SHP77 (cell line): ENCODE data around the gene G6PD.
A peak's percentile ranks its signal among the peaks of the same experiment; 100 is the strongest.
"Not testable (repeated sequence)": the region's sequence is repeated elsewhere in the genome, so short reads cannot be mapped to it uniquely, and the experiment has no call there.

Experiments
- DNase-seq, 2 experiments: peaks; one replicate each; lab custom pipeline; 2025; lab: John Stamatoyannopoulos, UW

G6PD gene

GRCh38 chrX:154542723-154543424 lies 3.8 kb downstream of the G6PD start:
- peak; percentile 73 to 75 for DNase-seq

- peak; percentile 65 to 67 for DNase-seq
Measured at GRCh38 chrX:154541896-154542722, 4.5 kb downstream of the G6PD start.

- DNase-seq, result no peak
Measured at GRCh38 chrX:154541589-154541895, 5.1 kb downstream of the G6PD start.

- no peak for DNase-seq
Measured at GRCh38 chrX:154540897-154541535, 5.6 kb downstream of the G6PD start.

GRCh38 chrX:154540365-154540764 lies 6.3 kb downstream of the G6PD start:
- not testable (repeated sequence) for DNase-seq

DNA sequence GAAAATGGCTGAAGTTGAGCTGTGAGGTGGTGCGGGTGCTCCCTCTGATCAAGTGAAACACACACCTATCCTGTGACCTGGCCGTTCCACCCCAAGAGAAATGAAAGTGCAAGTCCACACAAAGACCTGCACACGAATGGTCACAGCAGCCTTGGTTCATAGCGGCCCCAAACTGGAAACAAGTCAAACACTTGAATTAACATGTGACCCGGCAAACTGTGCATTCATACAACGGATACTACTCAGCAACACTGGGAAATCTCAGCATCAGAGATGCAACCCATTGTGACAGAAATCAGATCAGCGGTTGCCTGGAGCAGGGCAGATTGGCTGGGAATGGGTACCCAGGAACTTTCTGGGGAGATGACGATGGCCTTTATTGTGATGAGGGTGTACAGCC lies 7.6 kb downstream of the G6PD start:
- DNase-seq, result no peak

DNA sequence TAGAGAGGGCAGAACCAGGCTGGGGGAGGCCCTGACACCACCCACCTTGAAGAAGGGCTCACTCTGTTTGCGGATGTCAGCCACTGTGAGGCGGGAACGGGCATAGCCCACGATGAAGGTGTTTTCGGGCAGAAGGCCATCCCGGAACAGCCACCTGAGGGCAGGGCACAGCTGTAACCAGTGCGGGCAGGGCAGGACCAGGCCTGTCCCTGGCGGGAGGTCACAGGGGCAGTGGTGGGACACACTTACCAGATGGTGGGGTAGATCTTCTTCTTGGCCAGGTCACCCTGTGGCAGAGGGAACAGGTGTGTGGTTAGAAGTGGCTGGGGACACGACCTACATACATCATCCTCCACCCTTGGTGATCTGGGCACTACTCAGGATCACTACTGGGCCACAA lies 10.8 kb downstream of the G6PD start:
- no peak for DNase-seq

DNA sequence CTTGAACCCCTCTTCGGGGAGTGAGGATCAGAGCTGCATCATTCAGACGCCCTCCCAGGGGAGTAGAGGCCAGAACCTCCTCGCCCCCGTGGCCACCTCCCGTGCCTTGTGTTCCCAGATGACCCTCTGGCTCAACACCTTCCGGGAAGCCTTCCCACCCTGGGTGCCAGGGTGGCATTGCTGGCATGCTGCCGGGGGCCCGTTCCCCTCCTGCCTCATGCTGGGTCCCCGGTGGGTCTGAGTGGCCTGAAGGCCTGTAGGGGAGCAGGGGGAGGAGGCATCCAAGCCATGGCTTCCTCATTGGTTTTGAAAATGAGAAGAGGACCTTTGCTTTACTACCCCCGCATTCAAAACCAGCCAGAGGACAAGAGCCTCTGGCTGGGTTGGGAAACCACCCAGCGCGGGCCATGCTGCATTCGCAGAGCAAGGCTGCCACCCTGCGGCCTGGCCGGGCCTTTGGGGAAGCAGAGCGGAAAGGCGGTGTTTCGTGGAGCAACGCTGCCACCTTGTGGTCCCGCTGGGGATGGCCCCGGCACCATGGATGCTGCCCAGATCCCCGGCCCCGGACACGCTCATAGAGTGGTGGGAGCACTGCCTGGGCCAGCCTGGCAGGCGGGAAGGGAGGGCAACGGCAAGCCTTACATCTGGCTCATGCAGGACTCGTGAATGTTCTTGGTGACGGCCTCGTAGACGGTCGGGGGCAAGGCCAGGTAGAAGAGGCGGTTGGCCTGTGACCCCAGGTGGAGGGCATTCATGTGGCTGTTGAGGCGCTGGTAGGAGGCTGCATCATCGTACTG lies 11.9 kb downstream of the G6PD start:
- peak; percentile 37 to 50 for DNase-seq

GRCh38 chrX:154532690-154533089 lies 14.0 kb downstream of the G6PD start:
- no peak for DNase-seq

DNA sequence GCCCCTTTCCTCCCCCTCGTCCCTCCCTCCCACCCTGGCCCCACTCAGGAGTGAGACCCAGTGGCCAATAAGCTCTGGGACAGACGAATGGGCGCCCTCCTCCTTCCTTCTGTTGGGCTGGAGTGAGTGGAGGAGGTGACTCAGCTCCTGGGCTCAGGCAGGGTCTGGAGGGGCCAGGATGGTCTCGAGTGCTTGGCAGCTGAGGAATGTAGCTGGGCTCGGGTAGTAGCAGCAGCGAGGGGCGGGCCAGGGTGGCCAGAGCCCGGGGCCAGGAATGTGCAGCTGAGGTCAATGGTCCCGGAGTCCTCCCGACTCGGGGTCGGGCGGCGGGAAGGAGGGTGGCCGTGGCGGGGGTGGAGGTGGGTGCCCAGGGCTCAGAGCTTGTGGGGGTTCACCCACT lies 15.0 kb downstream of the G6PD start:
- no peak for DNase-seq

DNA sequence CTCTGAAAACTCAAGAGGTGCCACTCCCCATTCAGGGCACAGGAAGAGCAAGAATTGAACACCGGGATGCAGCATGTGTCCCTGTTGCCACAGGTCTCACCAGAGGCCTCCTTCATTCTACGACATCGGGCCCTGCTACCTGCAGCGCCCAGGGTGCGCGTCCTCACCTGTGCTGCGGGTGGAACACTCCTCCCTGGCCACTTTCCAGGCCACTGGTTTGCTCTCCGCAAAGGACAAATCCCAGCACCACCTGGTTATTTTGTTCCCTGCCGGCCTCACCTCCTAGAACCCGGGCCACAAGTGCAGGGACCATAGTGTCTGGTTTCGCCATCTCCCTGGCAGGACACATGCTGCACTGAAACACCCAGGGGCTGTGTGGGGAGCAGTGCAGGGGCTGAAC lies 16.4 kb downstream of the G6PD start:
- DNase-seq, result no peak

GRCh38 chrX:154529206-154529612 lies 17.4 kb downstream of the G6PD start:
- DNase-seq, result no peak

GRCh38 chrX:154526901-154527675 lies 19.6 kb downstream of the G6PD start:
- peak; percentile 53 to 59 for DNase-seq

- DNase-seq, result no peak
Measured at GRCh38 chrX:154525606-154526490, 20.8 kb downstream of the G6PD start.

DNA sequence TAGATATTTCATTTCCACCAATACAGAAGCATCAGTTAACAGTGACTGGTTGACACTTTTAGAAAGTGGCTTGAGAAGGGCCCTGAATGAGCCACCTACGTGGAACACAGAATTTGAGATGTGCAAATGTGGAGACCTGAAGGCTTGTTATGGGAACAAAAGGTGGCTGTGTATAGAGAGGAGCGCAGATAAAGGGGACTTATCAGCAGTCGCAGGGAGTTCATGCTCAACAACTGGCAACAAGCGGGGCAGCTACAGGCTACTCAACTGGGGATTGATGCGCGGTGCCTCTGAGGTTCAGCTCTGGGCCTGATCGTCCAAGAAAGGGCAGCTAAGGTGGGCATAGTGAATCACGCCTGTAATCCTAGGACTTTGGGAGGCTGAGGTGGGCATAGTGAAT lies 27.3 kb downstream of the G6PD start:
- DNase-seq, result no peak

GRCh38 chrX:154517101-154517781 lies 29.4 kb downstream of the G6PD start:
- DNase-seq, result no peak

DNA sequence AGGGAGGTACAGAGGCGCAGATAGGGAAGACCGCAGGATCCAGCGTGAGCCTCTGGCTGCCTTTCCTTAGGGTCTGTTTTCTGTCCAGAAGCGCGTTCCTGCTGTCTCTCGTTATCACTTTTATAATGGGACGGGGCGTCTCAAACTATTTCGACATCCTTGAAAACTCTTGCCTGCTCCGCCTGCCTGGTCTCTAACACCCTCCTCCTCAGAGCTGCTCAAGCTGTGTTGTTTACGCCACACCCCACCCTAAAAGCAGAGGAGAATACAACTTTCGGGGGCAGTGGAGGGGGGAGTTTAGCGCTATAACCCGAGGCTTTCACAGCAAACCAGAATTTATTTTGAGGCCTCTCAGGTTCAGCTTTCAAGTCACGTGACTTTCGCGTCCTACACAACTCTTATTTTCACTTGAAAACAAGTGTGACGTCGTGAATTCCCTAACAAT lies 30.0 kb downstream of the G6PD start:
- no peak for DNase-seq

GRCh38 chrX:154515966-154516655 lies 30.5 kb downstream of the G6PD start, which contains the start of gene FAM3A:
TSS of gene FAM3A (minus strand) at chrX:154516232. CDS start at chrX:154515772, 460 bp downstream.
- DNase-seq, result peak; percentile 53 to 56
